HCT116 (cell line): ENCODE data around the gene DNAJC6. TPM values are rescaled to one million over a fixed set of nuclear protein-coding genes. Genes with fewer than 3 reads are reported as not detected.

Source experiments
- ATAC-seq: fragments of 200-7000 bp; cut with Tn5 transposase; 2 replicates; pipeline ENCODE4 v1.9.1; 2020; ENCODE audit warnings: mild to moderate bottlenecking, moderate library complexity
- BruUV-seq: library from RNA; stranded (reverse); fragments of 400-500 nt; replicated peaks from 2 replicates; lab custom pipeline; 2021; lab: Mats Ljungman, UMichigan
- CTCF ChIA-PET: fragments of 300-600 bp; sonication (Branson Sonifier 250); formaldehyde crosslinking; loops from one replicate; lab custom pipeline; 2021; ENCODE audit warnings: antibody characterized with exemption; lab: Charles Lee
- POLR2A ChIA-PET: fragments of 300-600, 350-600 bp; sonication (Branson Sonifier 250); formaldehyde crosslinking; loops from one replicate; lab custom pipeline; 2021; ENCODE audit warnings: antibody characterized with exemption; lab: Charles Lee
- RAD21 ChIA-PET, 2 experiments: fragments of 300-600 bp; sonication (Branson Sonifier 250); formaldehyde crosslinking; loops; one replicate each; lab custom pipeline; 2023; ENCODE audit warnings: low total read pairs in 2 of 2; ENCODE audit not compliant: uncharacterized antibody in 2 of 2, unreplicated experiment in 2 of 2, low non-redundant PET in 1 of 2; lab: Charles Lee
- DNase-seq: peaks from one replicate; pipeline ENCODE4 v3.0.0-alpha.2; 2010; ENCODE audit warnings: low read depth, low spot score
- H2AFZ ChIP-seq: fragments of 200-600 bp; shearing (Covaris generic), sonication (generic); 2 replicates; pipeline ENCODE4 v1.6.1; 2017; ENCODE audit warnings: low read depth, mixed run types, mixed read lengths, antibody characterized with exemption, low read length; ENCODE audit not compliant: poor library complexity, severe bottlenecking
- H3K27ac ChIP-seq: 2 replicates; pipeline ENCODE4 v1.5.1; 2012; ENCODE audit warnings: low read depth, low read length
- H3K27me3 ChIP-seq: fragments of 200-600 bp; sonication (generic); 2 replicates; pipeline ENCODE4 v1.6.1; 2016; ENCODE audit warnings: mixed run types, low read length, mixed read lengths; ENCODE audit not compliant: insufficient read depth
- H3K36me3 ChIP-seq, 2 experiments: fragments of 200-500 bp in 1 of 2; fragments of 200-600 bp in 1 of 2; sonication (Bioruptor generic) in 1 of 2; sonication (generic) in 1 of 2; 2 replicates each; pipeline versions ENCODE4 v1.5.1 to v1.6.1; 2014 to 2016; ENCODE audit warnings: low read length in 2 of 2, inconsistent platforms in 1 of 2, mixed read lengths in 1 of 2, mixed run types in 1 of 2; ENCODE audit not compliant: insufficient read depth in 2 of 2, control insufficient read depth in 1 of 2
- H3K4me1 ChIP-seq, 2 experiments: fragments of 200-600 bp in 1 of 2; sonication (generic) in 1 of 2; 2 replicates each; pipeline versions ENCODE4 v1.5.1 to v1.6.1; 2012 to 2017; ENCODE audit warnings: low read length in 2 of 2, inconsistent platforms in 1 of 2, mild to moderate bottlenecking in 1 of 2, mixed read lengths in 1 of 2, mixed run types in 1 of 2, moderate library complexity in 1 of 2; ENCODE audit not compliant: insufficient read depth in 2 of 2, control insufficient read depth in 1 of 2
- H3K4me2 ChIP-seq: fragments of 200-600 bp; sonication (generic); 2 replicates; pipeline ENCODE4 v1.6.1; 2017; ENCODE audit warnings: mixed run types, low read length, mixed read lengths
- H3K4me3 ChIP-seq, 2 experiments: fragments of 200-600 bp in 1 of 2; sonication (generic) in 1 of 2; replicated peaks in 1 of 2; 2 replicates each; pipeline ENCODE4 v1.5.1; 2011 to 2016; ENCODE audit warnings: low read length in 2 of 2, control low read depth in 1 of 2, low read depth in 1 of 2, mild to moderate bottlenecking in 1 of 2, mixed read lengths in 1 of 2, mixed run types in 1 of 2
- H3K79me2 ChIP-seq: fragments of 200-600 bp; sonication (generic); 2 replicates; pipeline ENCODE4 v1.6.1; 2017; ENCODE audit warnings: mild to moderate bottlenecking, mixed run types, low read length, moderate library complexity, mixed read lengths; ENCODE audit not compliant: insufficient read depth
- H3K9ac ChIP-seq: fragments of 200-600 bp; sonication (generic); 2 replicates; pipeline ENCODE4 v1.6.1; 2016; ENCODE audit warnings: low read length, mixed read lengths
- H3K9me2 ChIP-seq: fragments of 200-600 bp; sonication (generic), shearing (Covaris generic); 2 replicates; pipeline ENCODE4 v1.6.1; 2017; ENCODE audit warnings: mixed run types, mild to moderate bottlenecking, moderate library complexity; ENCODE audit not compliant: insufficient read depth
- H3K9me3 ChIP-seq, 2 experiments: fragments of 200-500 bp in 1 of 2; fragments of 200-600 bp in 1 of 2; sonication (Bioruptor generic) in 1 of 2; sonication (generic) in 1 of 2; 2 replicates each; pipeline ENCODE4 v1.6.1; 2014 to 2017; ENCODE audit warnings: low read length in 2 of 2, mixed read lengths in 2 of 2, inconsistent platforms in 1 of 2, low read depth in 1 of 2, mild to moderate bottlenecking in 1 of 2, mixed run types in 1 of 2, moderate library complexity in 1 of 2; ENCODE audit not compliant: control insufficient read depth in 1 of 2, insufficient read depth in 1 of 2
- H4K20me1 ChIP-seq: fragments of 200-600 bp; sonication (generic), shearing (Covaris generic); 2 replicates; pipeline ENCODE4 v1.6.1; 2017; ENCODE audit warnings: mixed run types, mild to moderate bottlenecking, moderate library complexity; ENCODE audit not compliant: insufficient read depth
- CBX3 ChIP-seq: IDR thresholded peaks from 2 replicates; pipeline ENCODE4 v1.6.1; 2012; ENCODE audit warnings: low read depth
- CEBPB ChIP-seq: IDR thresholded peaks from 2 replicates; pipeline ENCODE4 v1.6.1; 2012; ENCODE audit warnings: low read depth
- CTCF ChIP-seq, 3 experiments: fragments of 200-600 bp in 1 of 3; sonication (generic) in 1 of 3; IDR thresholded peaks in 2 of 3; conservative IDR thresholded peaks in 1 of 3; 2 replicates each; pipeline ENCODE4 v1.5.1; 2012 to 2017; ENCODE audit warnings: low read depth in 2 of 3, low read length in 2 of 3, antibody characterized with exemption in 1 of 3, borderline replicate concordance in 1 of 3, control low read depth in 1 of 3, mild to moderate bottlenecking in 1 of 3, mixed read lengths in 1 of 3, mixed run types in 1 of 3, moderate library complexity in 1 of 3; ENCODE audit not compliant: insufficient read depth in 1 of 3
- ELF1 ChIP-seq: IDR thresholded peaks from 2 replicates; pipeline ENCODE4 v1.6.1; 2012; ENCODE audit warnings: low read depth, borderline replicate concordance
- MAX ChIP-seq: IDR thresholded peaks from 2 replicates; pipeline ENCODE4 v1.6.1; 2012
- POLR2AphosphoS5 ChIP-seq: IDR thresholded peaks from 2 replicates; pipeline ENCODE4 v1.6.1; 2011; ENCODE audit warnings: mild to moderate bottlenecking, low read depth, low read length, moderate library complexity
- TCF7L2 ChIP-seq: IDR thresholded peaks from 2 replicates; pipeline ENCODE4 v1.7.0; 2011; ENCODE audit warnings: borderline replicate concordance, inconsistent platforms; ENCODE audit not compliant: insufficient read depth, insufficient read length; ENCODE audit errors: extremely low read depth
- ZFX ChIP-seq: fragments of 450-650 bp; IDR thresholded peaks from 2 replicates; pipeline ENCODE4 v1.6.1; 2017
- intact Hi-C: fragments of 100-400 bp; cut with micrococcal nuclease; formaldehyde crosslinking; loops from 2 replicates; pipeline ENCODE4 v1.10.0; 2022
- total RNA-seq: library from RNA; stranded (reverse); gene quantifications from one replicate; pipeline ENCODE4 v1.2.1, GENCODE V29; 2021; ENCODE audit not compliant: unreplicated experiment

Gene DNAJC6
- total RNA-seq, 1 experiment from 2014 or later = 9.0 TPM

- no peak overlapping the region for H3K4me3 ChIP-seq
- ATAC-seq (no peak), DNase-seq (no peak)
- H3K9me3 ChIP-seq = no peaks in the 10 kb centered on the region
- no peaks in the 10 kb centered on the region for H3K27me3 ChIP-seq
- H3K36me3 ChIP-seq = no peaks in the 10 kb centered on the region
- intact Hi-C loops = no loop called here
- no peak for TF ChIP-seq CTCF (IDR thresholded peaks at IDR 0.05 in 2 of 3, conservative IDR thresholded peaks at IDR 0.05 in 1 of 3; ENCODE audit: borderline replicate concordance in 1 of 3, insufficient read depth in 1 of 3, low read depth in 2 of 3, low read length in 2 of 3)
- TF ChIP-seq ZFX = no peak
- no peak for TF ChIP-seq CBX3
- no peak for TF ChIP-seq POLR2AphosphoS5
- no peak for TF ChIP-seq ELF1
- TF ChIP-seq CEBPB = no peak
- TF ChIP-seq TCF7L2 = no peak
- TF ChIP-seq MAX = no peak
- no peaks in the 10 kb centered on the region for H3K9me2 ChIP-seq
- H3K27ac ChIP-seq = no peak overlapping the region
- ChIA-PET CTCF (no interaction called here), POLR2A (no interaction called here), RAD21 (no interaction called here)
- H2AFZ ChIP-seq = no peak overlapping the region
- no peak overlapping the region for H3K4me2 ChIP-seq
- no peaks in the 10 kb centered on the region for H4K20me1 ChIP-seq
- BruUV-seq = no TSS peak
- peaks cover 0 to 5% of the 10 kb centered on the region in 2 experiments; a peak in 1 of 4 replicates for H3K4me1 ChIP-seq
- H3K79me2 ChIP-seq = no peaks in the 10 kb centered on the region
- H3K9ac ChIP-seq = no peak overlapping the region
These were observed 30.8 kb upstream of the DNAJC6 start for GRCh38 chr1:65278376-65279069.
